Adipocyte (in vitro differentiated cells): ENCODE results near the gene COA3.

ENCODE experiments used
- DNase-seq: peaks from one replicate; pipeline ENCODE4 v3.0.0-alpha.2; 2015; ENCODE audit warnings: low read depth
- H3K27me3 ChIP-seq: replicated peaks from 2 replicates; pipeline ENCODE4 v1.7.0; 2013; ENCODE audit warnings: mild to moderate bottlenecking, low read length, moderate library complexity; ENCODE audit not compliant: control insufficient read depth, insufficient read depth
- H3K36me3 ChIP-seq: 2 replicates; pipeline ENCODE4 v1.7.0; 2013; ENCODE audit warnings: low read length, mild to moderate bottlenecking, moderate library complexity; ENCODE audit not compliant: control insufficient read depth, insufficient read depth, severe bottlenecking
- H3K4me1 ChIP-seq: 2 replicates; pipeline ENCODE4 v1.7.0; 2013; ENCODE audit warnings: mild to moderate bottlenecking, low read length, moderate library complexity; ENCODE audit not compliant: control insufficient read depth, insufficient read depth
- H3K4me3 ChIP-seq: 2 replicates; pipeline ENCODE4 v1.7.0; 2013; ENCODE audit warnings: mild to moderate bottlenecking, low read length, moderate library complexity
- H3K9ac ChIP-seq: 2 replicates; pipeline ENCODE4 v1.7.0; 2013; ENCODE audit warnings: mild to moderate bottlenecking, low read length, moderate library complexity
- H3K9me3 ChIP-seq: 2 replicates; pipeline ENCODE4 v1.7.0; 2013; ENCODE audit warnings: mild to moderate bottlenecking, low read length, moderate library complexity; ENCODE audit not compliant: control insufficient read depth

Gene COA3

DNA sequence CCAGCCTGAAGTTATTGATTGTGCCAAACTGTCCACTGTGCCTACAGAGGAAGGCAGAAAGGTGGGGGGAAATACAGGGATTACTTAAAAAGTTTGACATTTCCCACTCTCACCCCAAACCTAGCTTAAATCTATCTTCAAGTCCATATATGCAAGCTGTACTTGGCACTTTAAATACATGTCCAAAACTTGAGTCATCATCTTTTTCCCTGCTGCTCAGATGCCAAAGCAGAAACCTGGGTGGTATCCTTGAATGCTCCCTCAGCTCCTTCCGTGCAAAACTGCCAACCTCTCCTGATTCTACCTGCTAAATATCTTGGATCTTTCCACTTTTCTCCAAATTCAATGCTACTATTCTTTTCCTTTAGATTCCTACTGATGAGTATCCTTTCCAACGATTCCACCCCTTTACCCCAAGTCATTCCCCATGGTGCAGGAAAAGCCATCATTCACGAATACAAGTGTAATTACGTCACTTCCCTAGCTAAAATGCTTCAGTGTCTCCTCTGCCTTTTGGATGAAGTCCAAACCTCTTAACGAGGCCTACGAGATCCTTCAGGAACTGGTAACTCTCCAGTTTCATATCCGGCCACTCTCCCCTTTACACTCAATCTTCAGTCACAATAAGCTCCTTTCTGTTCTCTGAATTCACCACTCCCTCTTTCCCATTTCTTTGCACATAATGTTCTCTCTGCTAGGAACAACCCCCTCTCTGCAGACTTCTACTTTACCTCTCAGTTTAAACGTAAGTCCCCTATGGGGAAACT, 16.3 kb upstream of the COA3 start:
- Histone ChIP-seq H3K4me1 (peaks cover 21% of the 10 kb centered on the region), H3K36me3 (peaks cover 80% of the 10 kb centered on the region), H3K9me3 (no peaks in the 10 kb centered on the region), H3K4me3 (peak overlapping the region; percentile 32), H3K9ac (peak overlapping the region; percentile 56), H3K27me3 (no peaks in the 10 kb centered on the region)
- no peak for DNase-seq

DNA sequence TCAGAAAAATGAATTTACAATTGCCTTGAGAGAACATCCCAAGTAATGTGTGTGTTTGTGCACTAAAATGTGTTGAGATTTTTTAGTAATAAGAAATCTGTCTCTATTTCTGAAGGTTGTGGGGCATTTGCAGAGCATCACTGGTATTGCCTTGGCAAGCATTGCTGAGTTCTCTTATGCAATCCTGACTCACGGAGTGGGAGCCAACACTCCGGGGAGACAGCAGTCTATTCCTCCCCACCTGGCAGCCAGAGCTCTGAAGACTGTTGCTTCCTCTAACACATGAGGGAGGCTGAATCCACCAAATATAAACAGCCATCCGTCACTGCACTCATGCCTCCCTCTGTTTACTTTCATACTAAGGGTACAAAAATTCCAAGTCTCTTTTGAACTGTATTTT, 10.7 kb upstream of the COA3 start:
- Histone ChIP-seq H3K9me3 (no peaks in the 10 kb centered on the region), H3K9ac (no peak overlapping the region), H3K4me1 (peaks cover 20% of the 10 kb centered on the region), H3K36me3 (peaks cover 33% of the 10 kb centered on the region), H3K4me3 (no peak overlapping the region), H3K27me3 (no peaks in the 10 kb centered on the region)
- peak; percentile 82 for DNase-seq

DNA sequence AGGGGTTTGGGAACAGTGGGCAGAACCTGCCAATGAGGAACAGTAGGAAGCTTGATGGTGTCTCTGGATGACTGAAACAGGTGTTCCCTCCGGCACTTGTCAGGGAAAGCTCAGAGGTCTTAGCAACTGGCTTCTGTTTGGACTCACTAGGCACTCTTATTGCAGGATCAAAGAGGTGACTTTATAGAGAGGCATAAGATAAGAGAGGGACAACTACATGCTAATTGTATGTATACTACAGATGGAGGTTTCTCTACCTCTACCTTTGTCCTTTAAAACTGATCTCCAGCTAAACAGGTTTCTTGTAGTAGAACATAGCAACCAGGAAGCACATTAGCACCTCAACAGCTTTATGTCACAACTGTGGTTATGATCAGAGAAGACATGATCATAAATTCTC, 7.7 kb upstream of the COA3 start:
- Histone ChIP-seq H3K4me1 (peaks cover 18% of the 10 kb centered on the region), H3K9me3 (no peaks in the 10 kb centered on the region), H3K27me3 (no peaks in the 10 kb centered on the region), H3K36me3 (peaks cover 14% of the 10 kb centered on the region), H3K9ac (no peak overlapping the region), H3K4me3 (no peak overlapping the region)
- no peak for DNase-seq

DNA sequence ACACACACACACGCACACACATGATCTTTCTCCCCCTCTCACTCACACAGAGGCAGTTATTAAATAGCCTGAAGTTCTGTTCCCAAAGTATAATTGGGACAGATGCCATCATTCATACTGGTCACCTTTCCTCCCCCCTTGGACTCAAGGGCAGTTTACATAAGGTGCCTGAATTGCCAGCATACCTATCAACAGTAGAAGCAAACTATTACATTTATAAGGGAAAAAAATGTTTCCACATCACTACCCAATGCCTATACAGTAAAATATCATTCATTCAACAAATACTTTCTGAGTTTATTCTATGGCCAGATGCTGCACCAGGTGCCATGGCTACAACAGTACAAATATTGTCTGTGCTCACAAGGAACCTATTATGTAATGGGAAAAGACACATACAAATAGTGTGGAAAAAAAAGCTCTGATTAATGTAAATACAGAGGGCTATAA, 6.4 kb upstream of the COA3 start:
- Histone ChIP-seq H3K4me1 (peaks cover 18% of the 10 kb centered on the region), H3K9me3 (no peaks in the 10 kb centered on the region), H3K36me3 (peaks cover under 1% of the 10 kb centered on the region), H3K4me3 (no peak overlapping the region), H3K9ac (no peak overlapping the region), H3K27me3 (no peaks in the 10 kb centered on the region)
- DNase-seq = no peak

DNA sequence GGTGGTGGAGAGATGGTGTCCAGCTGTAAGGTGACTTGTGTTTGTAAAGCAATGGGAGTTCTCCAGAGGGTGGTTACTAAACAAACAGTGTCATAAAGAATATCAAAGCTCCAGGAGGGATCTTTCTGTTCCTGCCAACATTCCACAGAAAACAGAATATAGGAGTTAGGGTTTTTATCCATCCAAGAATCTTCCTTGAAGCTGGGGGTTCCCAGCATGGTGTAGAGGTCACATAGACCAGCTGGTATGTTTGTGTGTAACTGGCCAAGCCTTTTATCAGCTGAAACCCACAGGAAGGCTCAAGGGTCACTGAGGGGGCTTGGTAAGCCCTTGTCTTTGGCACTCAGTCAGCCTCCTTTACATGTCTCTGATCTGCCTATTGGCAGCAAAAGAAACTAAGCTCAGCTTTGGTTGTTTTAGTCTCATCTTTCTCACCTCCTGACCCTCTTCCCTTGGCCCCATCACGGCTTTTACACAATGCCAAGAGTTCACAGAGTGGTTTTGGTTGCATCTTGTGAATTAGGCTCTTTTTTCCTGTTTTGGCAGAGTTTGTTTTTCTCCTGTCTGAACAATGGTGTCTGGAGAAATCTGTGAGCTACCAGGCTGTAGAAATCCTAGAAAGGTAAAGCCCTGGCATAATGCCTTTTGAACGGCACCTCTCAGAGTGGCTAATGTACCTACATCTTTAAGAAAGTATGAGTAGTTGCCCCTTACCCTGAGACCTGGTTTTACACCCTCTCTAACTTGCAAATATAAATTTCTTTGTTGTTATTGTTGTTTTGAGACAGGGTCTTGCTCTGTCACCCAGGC, 4.8 kb upstream of the COA3 start:
- no peaks in the 10 kb centered on the region for H3K9me3 ChIP-seq
- H3K4me1 ChIP-seq = peaks cover 6% of the 10 kb centered on the region
- no peaks in the 10 kb centered on the region for H3K27me3 ChIP-seq
- no peak overlapping the region for H3K4me3 ChIP-seq
- no peaks in the 10 kb centered on the region for H3K36me3 ChIP-seq
- no peak for DNase-seq
- no peak overlapping the region for H3K9ac ChIP-seq

DNA sequence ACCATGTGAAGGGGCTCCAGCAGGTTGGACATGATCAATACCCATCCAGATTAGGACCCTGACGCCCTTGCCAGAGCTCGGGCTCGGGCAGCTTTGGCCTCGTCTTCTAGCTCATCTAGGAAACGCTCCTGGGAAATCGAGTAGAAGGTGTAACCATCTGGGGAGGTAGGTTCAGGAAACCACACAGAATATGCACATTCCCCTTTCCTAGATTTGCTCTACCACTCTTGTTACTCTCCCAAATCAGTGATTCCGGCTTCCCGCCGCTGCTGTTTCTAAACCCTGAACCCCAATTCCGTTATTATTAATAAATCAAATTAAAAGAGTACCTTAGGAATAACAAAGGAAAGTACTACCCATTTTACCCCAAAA, 507 bp downstream of the COA3 start:
- DNase-seq = no peak
- H3K9me3 ChIP-seq = no peaks in the 10 kb centered on the region

DNA sequence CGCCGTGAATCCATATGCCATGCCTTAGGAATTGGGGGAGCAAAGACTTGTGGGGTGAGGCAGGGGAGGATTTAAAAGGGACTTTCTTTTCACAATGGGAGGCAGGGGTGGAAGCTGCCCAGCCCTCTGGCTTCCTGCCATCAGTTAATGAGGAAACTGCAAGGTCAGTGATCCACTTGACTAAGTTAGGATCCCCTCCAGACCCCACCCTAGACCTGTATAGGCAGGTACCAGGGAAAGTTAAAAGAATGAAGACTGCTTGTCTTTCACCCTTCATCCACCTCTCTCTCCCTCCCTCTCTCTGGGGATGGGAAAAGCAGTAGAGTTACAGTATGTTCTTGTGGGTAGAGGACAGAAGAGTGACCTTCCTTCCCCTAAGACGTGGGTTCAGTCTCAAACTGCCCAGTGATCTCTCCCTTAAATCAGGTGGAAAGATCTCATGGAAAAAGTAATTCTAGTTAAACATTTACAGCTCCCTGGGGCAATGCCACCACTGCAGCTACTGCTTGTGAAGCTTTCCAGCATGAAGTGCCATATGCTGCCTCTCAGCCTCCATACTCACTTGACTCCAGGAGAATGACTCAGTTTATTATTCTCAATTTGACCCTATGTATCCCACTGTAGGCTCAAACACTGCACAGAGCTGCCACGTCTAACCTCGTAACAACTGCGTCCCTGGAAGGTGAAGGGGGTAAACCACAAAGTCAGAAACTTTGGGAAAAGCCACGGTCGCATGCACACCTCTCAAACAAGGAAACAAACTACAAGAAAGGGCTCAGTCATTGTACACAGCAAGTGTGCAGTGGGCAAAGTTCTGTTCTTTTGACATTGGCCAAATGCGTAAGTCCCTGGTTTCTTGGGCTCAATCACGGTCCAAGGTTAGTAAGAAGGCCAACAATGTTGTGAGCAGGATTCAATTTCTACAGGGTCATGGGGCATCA, 1.2 kb downstream of the COA3 start:
- no peak for DNase-seq
- Histone ChIP-seq H3K4me1 (peaks cover 27% of the 10 kb centered on the region), H3K36me3 (peaks cover 3% of the 10 kb centered on the region), H3K9me3 (no peaks in the 10 kb centered on the region), H3K27me3 (no peaks in the 10 kb centered on the region), H3K9ac (peak overlapping the region; percentile 98), H3K4me3 (peak overlapping the region; percentile 96)

More for the DNA sequence above, 507 bp downstream of the COA3 start:
- Histone ChIP-seq H3K36me3 (peaks cover 3% of the 10 kb centered on the region), H3K4me1 (peaks cover 27% of the 10 kb centered on the region), H3K4me3 (peak overlapping the region; percentile 96), H3K9ac (peak overlapping the region; percentile 98), H3K27me3 (no peaks in the 10 kb centered on the region)

DNA sequence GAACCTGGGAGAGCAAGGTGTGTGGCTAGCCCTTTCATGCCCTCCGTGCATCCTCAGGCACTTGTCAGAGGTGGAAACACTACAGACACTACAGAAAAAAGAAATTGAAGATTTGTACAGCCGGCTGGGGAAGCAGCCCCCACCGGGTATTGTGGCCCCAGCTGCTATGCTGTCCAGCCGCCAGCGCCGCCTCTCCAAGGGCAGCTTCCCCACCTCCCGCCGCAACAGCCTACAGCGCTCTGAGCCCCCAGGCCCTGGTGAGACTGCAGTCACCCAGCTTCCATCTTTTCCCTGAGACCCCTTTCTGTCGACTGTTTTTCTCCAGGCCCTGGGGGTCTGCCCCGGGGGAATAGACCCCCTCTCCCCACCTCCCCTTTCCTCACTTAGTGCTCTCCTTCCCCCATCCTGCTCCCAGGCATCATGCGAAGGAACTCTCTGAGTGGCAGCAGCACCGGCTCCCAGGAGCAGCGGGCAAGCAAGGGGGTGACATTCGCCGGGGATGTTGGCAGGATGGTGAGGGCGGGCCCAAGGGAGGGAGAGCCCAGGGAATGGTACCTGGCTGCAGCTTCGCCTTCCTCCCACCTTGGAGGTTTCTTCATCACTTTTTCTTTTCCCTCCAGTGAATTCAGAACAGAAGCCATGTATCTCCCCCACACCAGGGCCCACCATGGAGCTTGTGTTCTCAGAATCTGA, 2.3 kb downstream of the COA3 start:
- H3K27me3 ChIP-seq = no peaks in the 10 kb centered on the region
- peaks cover 27% of the 10 kb centered on the region for H3K4me1 ChIP-seq
- no peak overlapping the region for H3K4me3 ChIP-seq
- H3K9ac ChIP-seq = no peak overlapping the region
- no peak for DNase-seq
- H3K9me3 ChIP-seq = no peaks in the 10 kb centered on the region
- peaks cover 3% of the 10 kb centered on the region for H3K36me3 ChIP-seq

DNA sequence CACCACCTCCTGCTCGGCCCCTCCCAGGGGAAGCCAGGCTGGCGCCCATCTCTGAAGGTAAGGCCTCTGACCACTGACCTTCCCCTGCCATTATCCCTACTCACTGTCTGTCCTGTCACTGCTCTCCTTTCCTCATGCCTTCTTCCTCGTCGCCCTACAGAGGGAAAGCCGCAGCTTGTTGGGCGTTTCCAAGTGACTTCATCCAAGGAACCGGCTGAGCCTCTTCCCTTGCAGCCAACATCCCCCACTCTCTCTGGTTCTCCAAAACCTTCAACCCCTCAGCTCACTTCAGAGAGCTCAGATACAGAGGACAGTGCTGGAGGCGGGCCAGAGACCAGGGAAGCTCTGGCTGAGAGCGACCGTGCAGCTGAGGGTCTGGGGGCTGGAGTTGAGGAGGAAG, 3.0 kb downstream of the COA3 start:
- no peak for DNase-seq
- Histone ChIP-seq H3K9me3 (no peaks in the 10 kb centered on the region), H3K36me3 (peaks cover 3% of the 10 kb centered on the region), H3K27me3 (no peaks in the 10 kb centered on the region), H3K4me3 (no peak overlapping the region), H3K9ac (no peak overlapping the region), H3K4me1 (peaks cover 27% of the 10 kb centered on the region)

DNA sequence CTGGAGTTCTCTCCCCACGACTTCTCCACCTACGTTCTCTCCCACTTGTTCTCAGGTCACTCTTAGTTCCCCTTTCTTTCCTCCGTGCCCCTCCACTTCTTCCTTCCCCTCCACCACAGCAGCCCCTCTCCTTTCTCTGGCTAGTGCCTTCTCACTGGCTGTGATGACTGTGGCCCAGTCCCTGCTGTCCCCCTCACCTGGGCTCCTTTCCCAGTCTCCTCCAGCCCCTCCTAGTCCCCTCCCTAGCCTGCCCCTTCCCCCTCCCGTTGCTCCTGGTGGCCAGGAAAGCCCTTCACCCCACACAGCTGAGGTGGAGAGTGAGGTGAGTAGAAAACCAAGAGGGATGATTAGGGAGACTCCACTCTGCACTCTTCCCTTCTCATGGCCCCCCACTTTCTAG, 3.4 kb downstream of the COA3 start:
- H3K9ac ChIP-seq = no peak overlapping the region

More for the DNA sequence above, 3.4 kb downstream of the COA3 start:
- Histone ChIP-seq H3K4me3 (no peak overlapping the region), H3K27me3 (no peaks in the 10 kb centered on the region), H3K36me3 (peaks cover 3% of the 10 kb centered on the region), H3K4me1 (peaks cover 27% of the 10 kb centered on the region), H3K9me3 (no peaks in the 10 kb centered on the region)
- DNase-seq = no peak
